Omental fat pad (tissue), 4 donors: ENCODE results near the gene ANKRD50. TPM values are rescaled to one million over a fixed set of nuclear protein-coding genes. Genes with fewer than 3 reads are reported as not detected.

Source experiments
- ATAC-seq: fragments of 150-250 bp; one replicate; pipeline ENCODE4 v1.9.1; 2016; ENCODE audit warnings: mild to moderate bottlenecking, moderate library complexity; ENCODE audit not compliant: low FRiP score
- DNase-seq: peaks from one replicate; pipeline ENCODE4 v3.0.0-alpha.2; 2019; ENCODE audit warnings: low spot score
- CTCF ChIP-seq, 3 donors: fragments of 450-650 bp; IDR thresholded peaks; one replicate each; pipeline ENCODE4 v1.5.1; 2016 to 2017; ENCODE audit warnings: antibody characterized with exemption in 3 of 3, mild to moderate bottlenecking in 3 of 3, moderate library complexity in 2 of 3
- total RNA-seq, 4 donors: library from RNA; depleted of rRNA; stranded (reverse); fragments of >200 nt; gene quantifications; one replicate each; pipeline ENCODE4 v1.1.0, GENCODE V29; 2016

Gene ANKRD50
- total RNA-seq, 4 donors from 2014 or later: 10.6 to 21.0 (median 15.5) TPM

GRCh38 chr4:124629681-124630080 is 82.9 kb downstream of the ANKRD50 start:
- no peak for TF ChIP-seq CTCF (IDR thresholded peaks at IDR 0.05)
- no peak for ATAC-seq
- DNase-seq: no peak
